HUES64 (cell line): Measurements from ENCODE around the gene COX10.
"Not testable (repeated sequence)": the region's sequence is repeated elsewhere in the genome, so short reads cannot be mapped to it uniquely, and the experiment has no call there.

Source experiments
- H3K27ac ChIP-seq: 2 replicates; pipeline ENCODE4 v1.7.0; 2013; ENCODE audit warnings: low read depth, low read length, inconsistent platforms
- H3K27me3 ChIP-seq: 2 replicates; pipeline ENCODE4 v1.6.1; 2013; ENCODE audit warnings: mild to moderate bottlenecking, low read length; ENCODE audit not compliant: insufficient read depth
- H3K36me3 ChIP-seq: 2 replicates; pipeline ENCODE4 v1.6.1; 2013; ENCODE audit warnings: mild to moderate bottlenecking, low read length; ENCODE audit not compliant: insufficient read depth
- H3K4me1 ChIP-seq: 2 replicates; pipeline ENCODE4 v1.6.1; 2013; ENCODE audit warnings: mild to moderate bottlenecking, low read length, moderate library complexity; ENCODE audit not compliant: insufficient read depth
- H3K4me3 ChIP-seq: 2 replicates; pipeline ENCODE4 v1.5.1; 2013; ENCODE audit warnings: mild to moderate bottlenecking, low read length, moderate library complexity
- H3K9ac ChIP-seq: 2 replicates; pipeline ENCODE4 v1.6.1; 2013; ENCODE audit warnings: mild to moderate bottlenecking, low read depth, low read length
- H3K9me3 ChIP-seq: 2 replicates; pipeline ENCODE4 v1.6.1; 2013; ENCODE audit warnings: low read depth, low read length; ENCODE audit not compliant: insufficient read depth
- WGBS: fragments of 150-250, 120-280 bp; methylation state at CpG from one replicate; pipeline ENCODE4 v1.1.7; 2013; ENCODE audit warnings: missing lambda C conversion rate; 5-methylcytosine and 5-hydroxymethylcytosine counted together

Gene COX10

GRCh38 chr17:14177801-14178200 lies 108.5 kb downstream of the COX10 start:
- not testable (repeated sequence) for H3K9ac ChIP-seq, H3K4me3 ChIP-seq, H3K9me3 ChIP-seq, H3K36me3 ChIP-seq, H3K27me3 ChIP-seq, H3K4me1 ChIP-seq, H3K27ac ChIP-seq
- no CpG with 5 or more reads among the region's 4 CpGs for WGBS

- H3K9me3 ChIP-seq, H3K4me1 ChIP-seq, H3K4me3 ChIP-seq, H3K36me3 ChIP-seq, H3K27me3 ChIP-seq, H3K9ac ChIP-seq, H3K27ac ChIP-seq: not testable (repeated sequence)
- no CpG with 5 or more reads among the region's 1 CpG for WGBS
These were observed 110.6 kb downstream of the COX10 start for GRCh38 chr17:14179951-14180350.

GRCh38 chr17:14182084-14182483 lies 112.8 kb downstream of the COX10 start:
- not testable (repeated sequence) for H3K36me3 ChIP-seq, H3K27ac ChIP-seq, H3K9ac ChIP-seq, H3K27me3 ChIP-seq, H3K4me1 ChIP-seq, H3K9me3 ChIP-seq, H3K4me3 ChIP-seq
- no CpG with 5 or more reads among the region's 6 CpGs for WGBS

- H3K4me3 ChIP-seq, H3K27ac ChIP-seq, H3K9ac ChIP-seq, H3K27me3 ChIP-seq, H3K36me3 ChIP-seq, H3K4me1 ChIP-seq, H3K9me3 ChIP-seq: not testable (repeated sequence)
- WGBS: no CpG with 5 or more reads among the region's 5 CpGs
These were observed 115.2 kb downstream of the COX10 start for GRCh38 chr17:14184536-14184935.

- not testable (repeated sequence) for H3K4me1 ChIP-seq, H3K36me3 ChIP-seq, H3K27ac ChIP-seq, H3K27me3 ChIP-seq, H3K9me3 ChIP-seq, H3K4me3 ChIP-seq, H3K9ac ChIP-seq
- WGBS: 100% methylated on average over 1 of the region's 4 CpGs
These were observed 117.1 kb downstream of the COX10 start for GRCh38 chr17:14186443-14186842.

GRCh38 chr17:14190774-14191173 lies 121.5 kb downstream of the COX10 start:
- not testable (repeated sequence) for H3K36me3 ChIP-seq, H3K27me3 ChIP-seq, H3K4me3 ChIP-seq, H3K4me1 ChIP-seq, H3K9ac ChIP-seq, H3K27ac ChIP-seq, H3K9me3 ChIP-seq
- WGBS: 100% methylated on average over 1 of the region's 1 CpG

- not testable (repeated sequence) for H3K9ac ChIP-seq, H3K9me3 ChIP-seq, H3K4me1 ChIP-seq, H3K36me3 ChIP-seq, H3K27ac ChIP-seq, H3K27me3 ChIP-seq, H3K4me3 ChIP-seq
These were observed 122.2 kb downstream of the COX10 start for GRCh38 chr17:14191469-14191868.

GRCh38 chr17:14192039-14192438 lies 122.7 kb downstream of the COX10 start:
- H3K9me3 ChIP-seq, H3K4me1 ChIP-seq, H3K36me3 ChIP-seq, H3K4me3 ChIP-seq, H3K9ac ChIP-seq, H3K27ac ChIP-seq, H3K27me3 ChIP-seq: not testable (repeated sequence)
- 89% methylated on average over 10 of the region's 11 CpGs for WGBS

GRCh38 chr17:14192636-14193344 lies 123.5 kb downstream of the COX10 start:
- not testable (repeated sequence) for H3K9me3 ChIP-seq, H3K4me1 ChIP-seq, H3K36me3 ChIP-seq, H3K9ac ChIP-seq, H3K4me3 ChIP-seq, H3K27me3 ChIP-seq, H3K27ac ChIP-seq
- 99% methylated on average over 8 of the region's 13 CpGs for WGBS

- Histone ChIP-seq H3K9ac (no peak overlapping the region), H3K27me3 (no peaks in the 10 kb centered on the region)
- 95% methylated on average over 3 of the region's 4 CpGs for WGBS
These were observed 127.2 kb downstream of the COX10 start for GRCh38 chr17:14196377-14196997.

GRCh38 chr17:14197057-14197456 lies 127.8 kb downstream of the COX10 start:
- no peaks in the 10 kb centered on the region for H3K9me3 ChIP-seq
- peaks cover 2% of the 10 kb centered on the region; the same call in 1 of the 2 replicates for H3K36me3 ChIP-seq
- no peak overlapping the region for H3K27ac ChIP-seq
- H3K4me3 ChIP-seq: no peak overlapping the region
- no peak overlapping the region for H3K9ac ChIP-seq
- H3K27me3 ChIP-seq: no peaks in the 10 kb centered on the region
- H3K4me1 ChIP-seq: no peaks in the 10 kb centered on the region
- 95% methylated on average over 2 of the region's 2 CpGs for WGBS

More at GRCh38 chr17:14196377-14196997, 127.2 kb downstream of the COX10 start:
- Histone ChIP-seq H3K36me3 (peaks cover 2% of the 10 kb centered on the region; the same call in 1 of the 2 replicates), H3K4me1 (no peaks in the 10 kb centered on the region), H3K4me3 (no peak overlapping the region), H3K9me3 (no peaks in the 10 kb centered on the region), H3K27ac (no peak overlapping the region)

GRCh38 chr17:14197586-14197985 lies 128.3 kb downstream of the COX10 start:
- no peaks in the 10 kb centered on the region for H3K4me1 ChIP-seq
- H3K9ac ChIP-seq: no peak overlapping the region
- no peak overlapping the region for H3K27ac ChIP-seq
- WGBS: 36% methylated on average over 3 of the region's 4 CpGs
- H3K36me3 ChIP-seq: peaks cover 2% of the 10 kb centered on the region; the same call in 1 of the 2 replicates
- H3K9me3 ChIP-seq: no peaks in the 10 kb centered on the region
- no peak overlapping the region for H3K4me3 ChIP-seq
- H3K27me3 ChIP-seq: no peaks in the 10 kb centered on the region
